B cell (primary cell): Measurements from ENCODE around the gene SLC39A11. TPM values are rescaled to one million over a fixed set of nuclear protein-coding genes. Genes with fewer than 3 reads are reported as not detected.

Experiments used
- ATAC-seq: fragments of 200-7000 bp; cut with Tn5 transposase; one replicate; pipeline ENCODE4 v1.10.0; 2021; ENCODE audit warnings: low read depth, mild to moderate bottlenecking, moderate number of reproducible peaks, moderate library complexity
- CTCF ChIA-PET: fragments of 350-600 bp; sonication (Branson Sonifier 250); formaldehyde crosslinking; loops from one replicate; lab custom pipeline; 2021; ENCODE audit warnings: antibody characterized with exemption, inconsistent platforms; lab: Charles Lee
- POLR2A ChIA-PET: fragments of 350-600 bp; sonication (Branson Sonifier 250); formaldehyde crosslinking; loops from one replicate; lab custom pipeline; 2021; ENCODE audit warnings: antibody characterized with exemption; lab: Charles Lee
- DNase-seq: peaks from one replicate; pipeline ENCODE4 v3.0.0; 2013
- H2AFZ ChIP-seq: 2 replicates; pipeline ENCODE4 v1.6.1; 2012; ENCODE audit warnings: mild to moderate bottlenecking, low read depth, low read length; ENCODE audit not compliant: insufficient read depth, poor library complexity, severe bottlenecking
- H3K27ac ChIP-seq, 2 donors: 1 replicate in 1 of 2; 2 replicates in 1 of 2; pipeline ENCODE4 v1.5.1; 2012 to 2013; ENCODE audit warnings: low read length in 2 of 2, mild to moderate bottlenecking in 2 of 2, moderate library complexity in 1 of 2
- H3K27me3 ChIP-seq, 4 experiments: fragments of 200-600 bp in 1 of 4; sonication (generic) in 1 of 4; replicated peaks in 1 of 4; 1 replicate in 2 of 4; 2 replicates in 2 of 4; pipeline versions ENCODE4 v1.6.1 to v1.7.0; 2013 to 2016; ENCODE audit warnings: low read length in 3 of 4, mild to moderate bottlenecking in 2 of 4, mixed read lengths in 1 of 4, moderate library complexity in 1 of 4; ENCODE audit not compliant: insufficient read depth in 4 of 4, control insufficient read depth in 3 of 4; ENCODE audit errors: control extremely low read depth in 1 of 4
- H3K36me3 ChIP-seq, 2 experiments: replicated peaks in 1 of 2; 1 replicate in 1 of 2; 2 replicates in 1 of 2; pipeline versions ENCODE4 v1.6.1 to v1.7.1; 2013; ENCODE audit warnings: low read length in 1 of 2; ENCODE audit not compliant: insufficient read depth in 2 of 2, control insufficient read depth in 1 of 2; ENCODE audit errors: control extremely low read depth in 1 of 2, extremely low read depth in 1 of 2
- H3K4me1 ChIP-seq, 2 donors: fragments of 200-600 bp in 1 of 2; sonication (generic) in 1 of 2; 1 replicate in 1 of 2; 2 replicates in 1 of 2; pipeline versions ENCODE4 v1.5.1 to v1.6.1; 2013 to 2017; ENCODE audit warnings: low read length in 2 of 2; ENCODE audit not compliant: control insufficient read depth in 2 of 2, insufficient read depth in 2 of 2
- H3K4me2 ChIP-seq: replicated peaks from 2 replicates; pipeline ENCODE3; 2012; ENCODE audit warnings: mild to moderate bottlenecking, low read depth, low read length; ENCODE audit not compliant: poor library complexity, severe bottlenecking
- H3K4me3 ChIP-seq, 5 experiments: fragments of 200-600 bp in 1 of 5; sonication (generic) in 1 of 5; 1 replicate in 3 of 5; 2 replicates in 2 of 5; pipeline versions ENCODE4 v1.5.1 to v1.7.0; 2011 to 2016; ENCODE audit warnings: low read length in 4 of 5, mild to moderate bottlenecking in 4 of 5, low read depth in 2 of 5, control low read depth in 1 of 5, moderate library complexity in 1 of 5; ENCODE audit not compliant: insufficient read depth in 1 of 5; ENCODE audit errors: control extremely low read depth in 1 of 5, extremely low read depth in 1 of 5
- H3K79me2 ChIP-seq: fragments of 200-600 bp; sonication (generic); one replicate; pipeline ENCODE4 v1.6.0; 2016; ENCODE audit warnings: low read length; ENCODE audit not compliant: control insufficient read depth, insufficient read depth
- H3K9ac ChIP-seq: fragments of 200-600 bp; sonication (generic); 2 replicates; pipeline ENCODE4 v1.6.1; 2017; ENCODE audit warnings: mild to moderate bottlenecking, low read length, moderate library complexity
- H3K9me3 ChIP-seq, 3 donors: one replicate each; pipeline versions ENCODE4 v1.6.1 to v1.7.1; 2013; ENCODE audit warnings: low read length in 2 of 3; ENCODE audit not compliant: control insufficient read depth in 2 of 3, insufficient read depth in 1 of 3; ENCODE audit errors: control extremely low read depth in 1 of 3
- H4K20me1 ChIP-seq: 2 replicates; pipeline ENCODE4 v1.6.0; 2012; ENCODE audit warnings: mild to moderate bottlenecking, low read length; ENCODE audit not compliant: insufficient read depth, control insufficient read depth, poor library complexity, severe bottlenecking
- H3K27ac Mint-ChIP-seq: one replicate; pipeline ENCODE4 v1.8.0; 2021; ENCODE audit warnings: mixed read lengths
- H3K27me3 Mint-ChIP-seq: one replicate; pipeline ENCODE4 v1.8.0; 2021; ENCODE audit warnings: mixed read lengths
- H3K4me1 Mint-ChIP-seq: one replicate; pipeline ENCODE4 v1.8.0; 2021; ENCODE audit warnings: mixed read lengths
- H3K4me3 Mint-ChIP-seq: one replicate; pipeline ENCODE4 v1.8.0; 2021; ENCODE audit warnings: mixed read lengths
- H3K9me3 Mint-ChIP-seq: one replicate; pipeline ENCODE4 v1.8.0; 2022; ENCODE audit warnings: mixed read lengths; ENCODE audit not compliant: insufficient read depth
- CTCF ChIP-seq: fragments of 200-600 bp; IDR thresholded peaks from one replicate; pipeline ENCODE4 v1.8.0; 2022; ENCODE audit warnings: antibody characterized with exemption, mild to moderate bottlenecking
- EZH2 ChIP-seq: IDR thresholded peaks from 2 replicates; pipeline ENCODE4 v1.6.1; 2012; ENCODE audit warnings: borderline replicate concordance, low read depth, mild to moderate bottlenecking, moderate library complexity, low read length; ENCODE audit not compliant: insufficient read depth, poor library complexity, severe bottlenecking
- WGBS: methylation state at CpG from one replicate; pipeline ENCODE4 v1.1.5; 2013; ENCODE audit warnings: missing lambda C conversion rate; ENCODE audit not compliant: insufficient coverage; 5-methylcytosine and 5-hydroxymethylcytosine counted together
- intact Hi-C: fragments of 100-400 bp; cut with micrococcal nuclease; formaldehyde crosslinking; loops from one replicate; pipeline ENCODE4 v1.10.0; 2022
- polyA plus RNA-seq: library from polyadenylated mRNA; depleted of rRNA; stranded (reverse); fragments of >200 nt; gene quantifications from 2 replicates; pipeline ENCODE4 v1.2.3, GENCODE V29; 2012
- total RNA-seq, 2 donors: library from RNA; stranded (reverse); fragments of 120-200 nt in 1 of 2; gene quantifications; 1 replicate in 1 of 2; 2 replicates in 1 of 2; pipeline versions ENCODE4 v1.2.3 to v1.2.4, GENCODE V29; 2013 to 2022

SLC39A11 gene
- total and polyA plus RNA-seq, 2 donors (not counting 1 experiment from before 2014, with no cell fraction given) = 6.9 to 39.6 TPM

GRCh38 chr17:72661945-72662826, 430.3 kb downstream of the SLC39A11 start:
- Mint-ChIP-seq H3K4me1 (no peaks in the 10 kb centered on the region), H3K27me3 (no peaks in the 10 kb centered on the region), H3K27ac (no peak overlapping the region), H3K9me3 (no peaks in the 10 kb centered on the region), H3K4me3 (no peak overlapping the region)
- Histone ChIP-seq H3K27me3 (no peaks in the 10 kb centered on the region), H3K4me1 (no peaks in the 10 kb centered on the region), H4K20me1 (no peaks in the 10 kb centered on the region), H3K4me2 (no peak overlapping the region), H3K9ac (no peak overlapping the region), H3K27ac (no peak overlapping the region), H3K4me3 (no peak overlapping the region), H2AFZ (no peak overlapping the region), H3K36me3 (no peaks in the 10 kb centered on the region), H3K79me2 (no peaks in the 10 kb centered on the region), H3K9me3 (peaks cover 0 to 5% (median 0%) of the 10 kb centered on the region in 3 donors)
- DNase-seq (no peak), ATAC-seq (no peak)
- TF ChIP-seq EZH2 (no peak), CTCF (peak; percentile 56)
- ChIA-PET CTCF (no interaction called here), POLR2A (no interaction called here)
- intact Hi-C loops = no loop called here
- 100% methylated on average over 3 of the region's 3 CpGs for WGBS
